Neural cell (in vitro differentiated cells): Measurements from ENCODE around the gene HMGB3.

Experiments used
- CTCF ChIP-seq: fragments of 450-650 bp; IDR thresholded peaks from 2 replicates; pipeline ENCODE4 v1.5.1; 2014; ENCODE audit warnings: antibody characterized with exemption, mild to moderate bottlenecking, moderate library complexity; ENCODE audit not compliant: poor library complexity, severe bottlenecking
- EP300 ChIP-seq: fragments of 450-650 bp; conservative IDR thresholded peaks from 2 replicates; pipeline ENCODE4 v1.6.1; 2014; ENCODE audit warnings: antibody characterized with exemption, mild to moderate bottlenecking, moderate library complexity; ENCODE audit not compliant: poor library complexity, severe bottlenecking
- EZH2 ChIP-seq: fragments of 200-600, 300-800 bp; shearing (Covaris generic), sonication (generic); IDR thresholded peaks from 2 replicates; pipeline ENCODE4 v1.6.1; 2014; ENCODE audit warnings: antibody characterized with exemption, low read length, borderline replicate concordance, mild to moderate bottlenecking; ENCODE audit not compliant: insufficient read depth, poor library complexity, severe bottlenecking
- MXI1 ChIP-seq: fragments of 450-650 bp; conservative IDR thresholded peaks from 2 replicates; pipeline ENCODE4 v1.6.1; 2014; ENCODE audit warnings: antibody characterized with exemption, mild to moderate bottlenecking; ENCODE audit not compliant: poor library complexity, severe bottlenecking
- POLR2AphosphoS5 ChIP-seq: IDR thresholded peaks from 2 replicates; pipeline ENCODE4 v1.6.1; 2012
- RAD21 ChIP-seq: fragments of 450-650 bp; conservative IDR thresholded peaks from 2 replicates; pipeline ENCODE4 v1.6.1; 2014; ENCODE audit warnings: antibody characterized with exemption, mild to moderate bottlenecking, moderate library complexity
- REST ChIP-seq: IDR thresholded peaks from 2 replicates; pipeline ENCODE4 v1.6.1; 2012; ENCODE audit warnings: borderline replicate concordance
- SMC3 ChIP-seq: fragments of 450-650 bp; conservative IDR thresholded peaks from 2 replicates; pipeline ENCODE4 v1.6.1; 2014; ENCODE audit warnings: antibody characterized with exemption, mild to moderate bottlenecking, moderate library complexity; ENCODE audit not compliant: poor library complexity

GRCh38 chrX:151009582-151009981 is 26.4 kb downstream of the HMGB3 start:
- TF ChIP-seq MXI1 (no peak), CTCF (no peak), RAD21 (no peak), EZH2 (no peak), SMC3 (no peak), POLR2AphosphoS5 (no peak), EP300 (no peak), REST (no peak)
